HG03571 (cell line): ENCODE data around the gene SNAP91.
"Not testable (repeated sequence)": the region's sequence is repeated elsewhere in the genome, so short reads cannot be mapped to it uniquely, and the experiment has no call there.

Experiments
- ATAC-seq: cut with Tn5 transposase; IDR thresholded peaks from one replicate; pipeline ENCODE4 v1.9.1; 2021; ENCODE audit not compliant: unreplicated experiment

The SNAP91 gene, protein sequence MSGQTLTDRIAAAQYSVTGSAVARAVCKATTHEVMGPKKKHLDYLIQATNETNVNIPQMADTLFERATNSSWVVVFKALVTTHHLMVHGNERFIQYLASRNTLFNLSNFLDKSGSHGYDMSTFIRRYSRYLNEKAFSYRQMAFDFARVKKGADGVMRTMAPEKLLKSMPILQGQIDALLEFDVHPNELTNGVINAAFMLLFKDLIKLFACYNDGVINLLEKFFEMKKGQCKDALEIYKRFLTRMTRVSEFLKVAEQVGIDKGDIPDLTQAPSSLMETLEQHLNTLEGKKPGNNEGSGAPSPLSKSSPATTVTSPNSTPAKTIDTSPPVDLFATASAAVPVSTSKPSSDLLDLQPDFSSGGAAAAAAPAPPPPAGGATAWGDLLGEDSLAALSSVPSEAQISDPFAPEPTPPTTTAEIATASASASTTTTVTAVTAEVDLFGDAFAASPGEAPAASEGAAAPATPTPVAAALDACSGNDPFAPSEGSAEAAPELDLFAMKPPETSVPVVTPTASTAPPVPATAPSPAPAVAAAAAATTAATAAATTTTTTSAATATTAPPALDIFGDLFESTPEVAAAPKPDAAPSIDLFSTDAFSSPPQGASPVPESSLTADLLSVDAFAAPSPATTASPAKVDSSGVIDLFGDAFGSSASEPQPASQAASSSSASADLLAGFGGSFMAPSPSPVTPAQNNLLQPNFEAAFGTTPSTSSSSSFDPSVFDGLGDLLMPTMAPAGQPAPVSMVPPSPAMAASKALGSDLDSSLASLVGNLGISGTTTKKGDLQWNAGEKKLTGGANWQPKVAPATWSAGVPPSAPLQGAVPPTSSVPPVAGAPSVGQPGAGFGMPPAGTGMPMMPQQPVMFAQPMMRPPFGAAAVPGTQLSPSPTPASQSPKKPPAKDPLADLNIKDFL

DNA sequence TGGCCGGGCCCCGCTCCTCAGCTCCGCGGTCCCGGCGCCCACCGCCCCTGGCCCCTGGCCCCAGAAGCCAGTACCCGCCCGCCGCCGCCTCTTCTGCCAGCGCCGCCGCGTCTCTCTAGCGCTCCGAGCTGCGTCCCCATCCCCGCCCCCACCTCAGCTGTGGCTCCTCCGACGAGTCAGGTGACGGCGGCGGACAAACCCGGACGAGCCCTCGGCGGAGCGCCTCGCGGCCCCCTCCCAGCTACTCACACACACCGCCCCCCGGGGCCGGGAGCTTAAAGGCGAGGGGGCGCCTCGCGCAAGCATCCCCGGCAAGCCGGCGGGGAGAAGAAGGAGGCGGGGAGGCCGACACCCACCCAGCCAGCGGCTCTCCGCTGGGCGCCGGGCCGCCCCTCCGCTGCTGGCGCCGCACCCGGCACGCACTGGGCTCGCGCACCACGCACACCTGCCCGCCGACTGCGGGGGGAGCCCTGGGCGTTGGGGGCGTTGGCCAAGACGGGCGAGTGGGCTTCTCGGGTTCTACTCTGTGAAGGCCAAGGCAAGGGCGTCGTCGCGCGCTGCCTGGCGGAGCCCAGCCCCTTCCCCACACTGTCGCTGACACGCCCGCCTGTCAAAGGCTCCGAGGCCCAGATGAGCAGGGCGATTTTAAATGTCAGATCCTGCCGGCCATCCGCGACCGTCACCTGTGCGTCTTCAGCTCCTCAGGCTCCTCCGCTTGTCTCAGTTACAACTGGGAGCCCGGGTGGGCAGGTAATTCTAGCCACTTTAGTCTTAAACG lies at the start of gene SNAP91:
TSS of gene SNAP91 (minus strand) at position 132 of the 778 bp plus-strand sequence. CDS start 1,174 bp downstream, outside the sequence.
- ATAC-seq: no peak

DNA sequence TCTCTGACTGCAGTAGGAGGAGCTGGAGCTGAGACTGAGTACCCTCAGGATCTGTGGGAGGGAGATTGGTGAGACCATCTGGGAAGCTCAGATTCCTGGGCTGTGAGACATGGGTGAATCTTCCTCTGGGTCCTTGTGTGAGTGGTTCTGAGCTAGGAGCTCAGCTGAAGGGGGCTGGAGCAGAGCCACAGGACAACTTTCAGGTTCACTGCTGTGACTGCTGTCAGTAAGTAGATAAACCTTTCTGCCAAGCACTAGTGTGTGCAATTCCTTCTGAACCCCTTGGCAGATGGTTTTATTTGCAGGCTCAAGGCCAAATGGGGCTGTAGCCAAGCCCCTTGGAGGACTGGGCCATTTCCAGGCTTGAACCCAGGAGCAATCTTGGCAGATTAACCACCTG lies 49.6 kb upstream of the SNAP91 start:
- ATAC-seq: no peak

DNA sequence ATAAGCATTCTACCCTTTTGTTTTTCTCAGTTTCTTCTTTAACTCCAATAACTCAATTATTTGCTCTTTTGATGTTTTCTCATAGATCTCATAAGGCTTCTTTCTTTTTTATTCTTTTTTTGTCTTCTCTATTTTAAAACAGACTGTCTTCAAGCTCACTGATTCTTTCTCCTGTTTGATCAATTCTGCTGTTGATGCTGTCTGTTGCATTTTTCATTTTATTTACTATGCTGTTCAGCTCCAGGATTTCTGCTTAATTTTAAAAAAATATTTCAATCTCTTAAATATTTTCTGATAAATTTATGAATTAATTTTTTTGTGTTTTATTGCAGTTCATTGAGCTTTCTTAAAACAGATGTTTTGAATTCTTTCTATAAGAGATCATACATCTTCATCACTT lies 48.1 kb upstream of the SNAP91 start:
- no peak for ATAC-seq

DNA sequence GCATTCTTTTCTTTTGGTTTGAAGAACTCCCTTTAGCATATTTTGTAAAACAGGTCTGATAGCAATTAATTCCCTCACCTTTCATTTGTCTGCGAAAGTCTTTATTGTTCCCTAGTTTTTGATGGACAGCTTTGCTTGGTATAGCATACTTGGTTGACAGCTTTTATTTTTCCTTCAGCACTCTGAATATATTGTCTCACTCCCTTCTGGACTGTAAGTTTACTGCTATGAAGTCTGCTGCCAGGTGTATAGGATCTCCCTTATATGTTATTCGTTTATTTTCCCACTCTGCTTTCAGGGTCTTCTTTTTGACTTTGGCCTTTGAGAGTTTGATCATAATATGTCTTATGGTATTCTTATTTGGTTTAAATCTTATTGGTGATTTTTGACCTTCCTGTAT lies 47.7 kb upstream of the SNAP91 start:
- no peak for ATAC-seq

DNA sequence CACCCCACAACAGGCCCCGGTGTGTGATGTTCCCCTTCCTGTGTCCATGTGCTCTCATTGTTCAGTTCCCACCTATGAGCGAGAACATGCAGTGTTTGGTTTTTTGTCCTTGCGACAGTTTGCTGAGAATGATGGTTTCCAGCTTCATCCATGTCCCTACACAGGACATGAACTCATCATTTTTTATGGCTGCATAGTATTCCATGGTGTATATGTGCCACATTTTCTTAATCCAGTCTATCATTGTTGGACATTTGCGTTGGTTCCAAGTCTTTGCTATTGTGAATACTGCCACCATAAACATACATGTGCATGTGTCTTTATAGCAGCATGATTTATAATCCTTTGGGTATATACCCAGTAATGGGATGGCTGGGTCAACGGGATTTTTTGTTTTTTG lies 43.5 kb upstream of the SNAP91 start:
- not testable (repeated sequence) for ATAC-seq

DNA sequence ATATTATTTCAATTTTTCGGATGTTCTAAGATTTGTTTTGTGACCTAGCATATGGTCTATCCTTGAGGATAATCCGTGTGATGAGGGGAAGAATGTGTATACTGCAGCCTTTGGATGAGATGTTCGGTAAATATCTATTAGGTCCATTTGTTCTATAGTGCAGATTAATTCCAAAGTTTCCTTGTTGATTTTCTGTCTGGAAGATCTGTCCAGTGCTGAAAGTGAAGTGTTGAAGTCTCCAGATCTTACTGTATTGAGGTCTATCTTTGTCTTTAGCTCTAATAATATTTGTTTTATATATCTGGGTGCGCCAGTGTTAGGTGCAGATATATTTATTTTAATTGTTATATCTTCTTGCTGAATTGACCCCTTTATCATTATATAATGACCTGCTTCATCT lies 32.2 kb upstream of the SNAP91 start:
- ATAC-seq: no peak

DNA sequence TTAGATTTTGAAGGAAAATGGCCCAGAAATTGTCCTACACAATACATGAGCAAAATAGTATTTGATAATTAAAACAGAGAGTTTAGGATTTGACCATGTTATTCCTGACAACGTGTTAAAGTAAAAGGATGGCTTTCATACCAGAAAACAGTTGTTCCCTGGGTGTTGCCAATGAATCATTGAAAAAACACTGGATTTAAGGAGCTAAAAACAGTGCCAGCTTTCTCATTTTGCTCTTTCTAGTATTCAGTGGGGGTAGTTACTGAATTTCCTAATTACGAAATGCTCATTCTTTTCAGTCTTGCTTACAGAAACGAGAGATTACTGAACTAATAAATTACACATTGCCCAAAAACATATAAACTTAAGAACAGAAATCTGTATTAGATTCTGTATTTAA lies 26.6 kb upstream of the SNAP91 start:
- no peak for ATAC-seq

DNA sequence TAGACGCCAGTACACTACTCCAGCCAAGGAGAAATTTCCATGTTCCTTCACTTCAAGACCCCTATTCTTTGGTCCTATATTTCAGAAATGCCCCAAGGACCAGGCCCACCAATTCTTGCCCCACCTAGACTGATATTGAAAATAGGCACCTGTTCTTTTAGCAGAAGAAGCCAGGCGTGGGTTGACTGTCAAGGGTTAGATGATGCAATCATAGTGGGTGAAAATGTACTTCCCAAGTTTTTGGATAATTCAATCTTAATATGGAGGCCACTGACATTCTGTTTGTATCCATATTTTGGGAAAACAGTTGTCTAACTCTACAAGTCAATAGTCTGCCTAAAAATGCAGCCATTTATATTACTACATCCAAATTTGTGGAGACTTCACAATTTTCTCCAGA lies 21.0 kb upstream of the SNAP91 start:
- ATAC-seq: no peak

DNA sequence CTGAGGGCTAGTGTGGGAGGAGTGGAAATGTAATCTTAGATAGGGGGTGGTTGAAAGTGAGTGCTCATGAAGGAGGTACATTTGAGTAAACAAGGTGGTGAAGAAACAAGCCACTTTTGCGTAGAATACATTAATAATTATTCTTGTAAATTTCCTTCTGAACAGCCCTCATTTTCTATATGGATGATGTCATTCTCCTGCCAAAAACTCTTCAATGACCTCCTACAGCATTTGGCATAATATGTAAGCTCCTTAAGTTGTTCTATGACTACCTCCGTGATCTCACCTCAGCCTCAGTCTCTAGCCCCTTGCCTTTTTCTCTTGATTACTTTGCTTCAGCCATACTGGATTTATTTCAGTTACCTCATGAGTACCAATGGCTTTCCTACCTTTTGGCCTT lies 14.0 kb upstream of the SNAP91 start:
- no peak for ATAC-seq

DNA sequence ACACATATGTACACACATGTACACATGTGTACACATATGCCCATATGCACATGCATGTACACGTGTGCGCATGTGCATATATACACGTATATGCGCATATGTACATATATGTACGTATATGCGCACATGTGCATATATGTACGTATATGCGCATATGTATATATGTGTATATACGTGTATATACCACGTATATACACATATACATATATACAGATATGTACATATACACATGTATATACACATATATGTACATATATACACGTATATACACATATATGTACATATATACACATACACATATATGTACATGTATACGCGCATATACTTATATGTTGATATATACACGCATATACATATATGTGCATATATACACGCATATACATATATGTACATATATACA lies 8.9 kb upstream of the SNAP91 start:
- no peak for ATAC-seq

DNA sequence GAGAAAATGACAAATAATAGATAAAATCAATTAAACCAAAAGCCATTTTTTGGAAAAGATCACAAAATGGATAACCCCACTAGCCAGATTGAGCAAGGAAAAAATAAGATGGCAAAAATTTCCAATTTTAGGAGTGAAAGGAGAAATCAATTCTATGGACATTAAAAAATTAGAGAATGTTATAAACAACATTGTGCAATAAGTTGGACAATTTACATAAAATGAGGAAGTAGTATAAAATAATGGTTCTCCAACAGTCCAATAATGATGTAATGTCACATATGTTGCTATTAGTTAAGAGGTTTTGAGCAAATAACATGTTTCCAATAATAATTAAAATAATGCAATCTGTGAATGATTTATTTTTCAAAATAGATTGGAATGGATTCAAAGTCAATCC lies 3.1 kb upstream of the SNAP91 start:
- no peak for ATAC-seq

DNA sequence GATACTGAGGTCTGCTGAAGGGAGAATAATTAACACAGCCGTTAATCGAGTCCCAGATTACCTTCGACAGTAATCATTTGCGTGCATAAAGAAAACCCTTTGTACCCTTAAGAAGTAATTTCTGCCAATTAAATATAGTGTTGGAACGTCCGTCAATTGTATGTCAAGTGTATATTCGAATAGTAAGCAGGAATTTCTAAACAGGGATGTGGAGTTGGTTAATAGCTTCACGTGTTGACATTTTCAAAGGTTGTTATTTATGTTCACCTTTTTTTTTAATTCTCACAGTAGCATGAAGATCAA lies 798 bp upstream of the SNAP91 start:
- no peak for ATAC-seq

DNA sequence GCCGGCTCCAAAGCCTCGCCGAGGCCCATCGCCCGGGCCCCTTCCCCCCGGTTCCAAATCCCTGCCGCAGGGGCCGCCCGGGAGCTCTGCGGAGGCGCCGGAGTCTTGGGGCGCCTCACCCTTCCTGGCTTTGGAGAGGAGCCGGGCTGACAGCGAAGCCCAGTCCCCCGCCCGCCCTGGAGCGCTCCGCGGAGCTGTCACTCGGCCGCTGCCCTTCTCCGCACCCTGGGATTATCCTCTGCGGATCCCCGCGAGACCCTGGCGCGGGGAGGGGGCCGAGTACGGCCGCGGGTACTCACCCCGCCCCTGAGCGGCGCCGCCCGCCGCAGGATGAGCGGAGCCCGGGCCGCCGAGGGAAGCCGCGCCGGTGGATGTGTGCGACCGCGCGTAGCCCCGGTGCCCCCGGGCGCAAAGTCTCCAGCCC lies 343 bp downstream of the SNAP91 start:
- ATAC-seq: no peak

DNA sequence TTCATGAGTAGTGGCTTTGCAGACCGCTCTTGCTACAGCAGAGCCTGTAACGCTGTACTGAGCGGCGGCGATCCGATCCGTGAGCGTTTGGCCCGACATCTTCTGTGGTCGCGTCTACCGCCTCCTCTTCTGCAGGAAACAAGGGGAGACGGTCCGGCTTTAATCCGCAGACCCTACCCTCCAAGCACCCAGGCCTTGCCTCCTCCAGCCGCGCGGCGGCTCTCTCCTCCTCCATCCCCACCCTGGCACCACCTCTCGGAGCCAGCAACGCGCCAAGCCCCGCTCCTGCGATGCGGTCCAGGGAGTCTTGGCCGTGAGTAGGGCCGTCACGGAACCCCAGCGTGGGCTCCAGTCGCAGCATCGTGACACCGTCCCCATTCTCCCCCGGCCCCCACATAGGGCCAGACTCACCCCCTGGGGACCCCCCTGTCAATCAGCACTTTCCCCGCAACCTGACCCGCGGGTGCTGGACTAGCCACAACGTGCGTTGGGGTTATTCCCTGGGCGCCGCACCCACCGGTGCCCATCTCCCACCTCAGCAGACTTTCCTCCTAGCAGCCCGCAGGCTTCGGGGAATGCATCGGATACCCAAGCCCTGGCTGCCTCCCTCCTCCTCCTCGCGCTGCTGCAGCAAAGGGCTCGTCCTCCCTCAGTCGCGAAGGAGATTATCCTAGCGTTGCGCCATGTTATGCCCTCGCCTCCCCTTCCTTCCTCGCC lies 914 bp downstream of the SNAP91 start:
- no peak for ATAC-seq

DNA sequence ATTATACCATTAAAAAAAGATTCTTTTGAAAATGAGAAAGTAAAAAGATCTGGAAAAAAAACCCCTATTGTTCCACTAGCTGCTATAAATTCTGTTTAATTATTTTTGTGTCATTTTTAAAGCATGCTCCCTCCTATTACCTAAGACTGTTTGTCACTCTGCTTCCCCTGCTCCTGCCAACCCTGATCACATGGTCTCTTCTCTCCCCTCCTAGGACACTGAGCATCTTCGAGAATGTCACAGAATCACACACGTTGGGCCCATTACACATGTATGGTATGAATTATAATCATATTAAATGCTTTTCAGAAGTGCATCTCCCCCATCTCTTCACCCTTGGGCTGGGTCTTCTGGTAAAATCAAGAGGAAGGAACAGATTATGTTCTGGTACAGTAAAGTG lies 6.2 kb downstream of the SNAP91 start:
- no peak for ATAC-seq

DNA sequence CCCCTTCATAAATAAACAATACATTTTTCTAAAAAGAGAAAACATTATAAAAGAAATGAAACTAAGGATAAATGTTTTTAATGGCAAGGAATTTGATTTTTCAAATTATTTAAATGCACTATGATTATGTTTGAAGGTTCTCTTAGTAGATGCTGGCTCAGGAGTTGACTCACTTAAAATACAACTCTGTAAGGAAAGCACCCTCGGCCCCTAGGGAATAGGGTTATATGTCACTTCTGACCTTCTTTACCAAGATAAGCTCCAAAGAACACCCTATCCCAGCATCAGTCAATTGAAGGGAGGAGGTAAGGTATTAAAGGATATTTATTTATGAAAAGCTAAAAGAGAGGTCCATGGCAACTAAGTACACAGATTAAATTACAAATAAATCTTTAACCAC lies 6.8 kb downstream of the SNAP91 start:
- no peak for ATAC-seq

DNA sequence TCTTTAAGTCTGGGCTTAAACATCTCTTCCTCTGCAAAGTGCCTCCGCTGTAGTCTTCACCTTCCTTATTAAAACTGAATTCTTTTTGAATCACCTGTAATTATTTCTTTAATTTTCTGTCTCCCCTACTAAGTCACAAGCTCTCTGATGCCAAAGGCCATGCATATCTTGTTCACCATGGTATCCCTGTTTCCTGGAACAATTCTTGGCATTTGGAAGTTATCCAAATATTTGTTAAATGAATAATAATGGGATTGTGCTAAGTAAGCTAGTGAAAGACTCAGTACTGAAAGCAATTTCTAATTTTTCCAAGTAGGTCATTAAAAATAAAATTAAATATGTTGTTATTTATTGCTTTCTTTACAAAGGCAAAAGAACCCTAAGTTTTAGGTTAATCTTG lies 12.2 kb downstream of the SNAP91 start:
- ATAC-seq: no peak

DNA sequence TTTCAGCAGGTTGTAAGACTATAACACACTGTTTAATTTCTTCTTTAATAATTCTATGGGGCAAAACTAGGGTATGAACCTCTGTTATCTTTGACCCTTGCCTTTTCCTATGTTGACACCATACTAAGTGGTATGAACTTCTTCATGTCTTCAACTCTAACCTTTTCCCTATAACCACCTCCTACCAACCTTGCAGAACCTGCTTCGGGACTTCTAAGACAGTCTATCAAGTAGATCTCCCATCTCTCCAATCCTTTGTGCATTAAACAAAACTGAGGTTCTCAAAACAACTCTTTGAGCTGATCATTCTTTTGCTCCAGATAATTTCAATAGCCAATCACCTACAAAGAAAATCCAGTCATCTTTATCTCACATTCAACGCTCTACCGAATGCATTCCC lies 23.4 kb downstream of the SNAP91 start:
- no peak for ATAC-seq

DNA sequence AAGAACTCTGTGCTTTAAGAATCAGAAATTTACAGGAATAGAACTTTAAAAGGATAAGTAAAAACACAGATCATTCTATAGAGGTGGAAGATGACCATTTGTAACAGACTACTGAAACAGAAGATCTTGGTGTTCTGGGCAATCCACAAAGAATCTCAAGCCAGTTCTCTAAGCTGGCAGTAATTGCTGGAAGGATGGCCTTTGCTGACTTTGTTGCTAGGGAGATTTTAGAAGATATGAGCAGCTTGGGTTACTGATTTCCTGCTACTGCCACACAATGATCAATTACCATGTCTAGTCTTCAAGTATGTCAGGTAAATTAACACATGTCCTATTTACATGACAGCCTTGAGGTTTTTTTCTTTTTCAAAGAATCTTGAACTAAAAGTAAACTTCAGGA lies 31.1 kb downstream of the SNAP91 start:
- no peak for ATAC-seq

DNA sequence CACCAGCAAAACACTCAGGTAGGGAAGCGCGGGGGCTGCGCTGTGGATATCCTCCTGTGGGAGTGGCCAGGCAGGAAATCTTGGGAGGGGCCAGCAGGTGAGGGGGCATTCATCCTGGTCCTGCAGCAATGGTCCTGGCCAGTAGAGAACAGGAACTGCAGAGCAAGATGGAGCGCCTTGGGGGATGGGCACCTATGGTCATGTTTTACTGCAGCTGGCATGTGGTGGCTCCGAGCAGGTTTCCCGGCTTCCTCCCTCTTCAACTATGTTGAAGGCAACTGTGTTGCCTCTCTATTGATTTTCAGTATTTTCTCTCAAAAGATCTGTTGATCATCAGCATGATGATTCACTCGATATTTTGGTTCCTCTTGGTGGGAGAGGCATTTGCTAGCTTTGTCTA lies 70.9 kb downstream of the SNAP91 start:
- ATAC-seq: no peak

DNA sequence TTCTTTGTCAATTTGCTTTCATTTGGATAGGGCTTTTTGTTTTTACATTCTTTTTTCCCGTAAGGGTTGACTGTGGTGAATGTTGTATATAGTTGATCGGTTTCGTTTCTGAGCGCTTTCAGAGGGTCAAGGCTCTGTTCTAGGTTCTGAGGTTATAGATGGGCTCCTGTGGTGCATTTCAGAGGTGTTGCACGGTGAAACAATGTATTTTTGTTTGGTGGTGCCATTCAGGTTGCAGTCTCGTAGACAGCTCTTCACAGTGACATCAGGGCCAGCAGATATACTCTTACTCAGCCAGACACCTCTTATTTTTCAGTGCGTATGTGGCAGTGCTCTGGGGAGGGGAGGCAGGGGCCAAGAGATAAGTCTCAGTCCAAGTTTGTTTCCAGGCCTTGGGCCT lies 72.1 kb downstream of the SNAP91 start:
- ATAC-seq: no peak
